A549 treated with CpdA at 1 μM for 4 hours (cell line): ENCODE results near the gene CNTRL. TPM values are rescaled to one million over a fixed set of nuclear protein-coding genes. Genes with fewer than 3 reads are reported as not detected.

Experiments used
- total RNA-seq: library from RNA; stranded (reverse); fragments of 200-300 nt; extraction: Qiagen RNA extraction; gene quantifications from 5 replicates; pipeline ENCODE4 v1.2.3, GENCODE V29; 2022; ENCODE audit warnings: low read depth

CNTRL gene, protein sequence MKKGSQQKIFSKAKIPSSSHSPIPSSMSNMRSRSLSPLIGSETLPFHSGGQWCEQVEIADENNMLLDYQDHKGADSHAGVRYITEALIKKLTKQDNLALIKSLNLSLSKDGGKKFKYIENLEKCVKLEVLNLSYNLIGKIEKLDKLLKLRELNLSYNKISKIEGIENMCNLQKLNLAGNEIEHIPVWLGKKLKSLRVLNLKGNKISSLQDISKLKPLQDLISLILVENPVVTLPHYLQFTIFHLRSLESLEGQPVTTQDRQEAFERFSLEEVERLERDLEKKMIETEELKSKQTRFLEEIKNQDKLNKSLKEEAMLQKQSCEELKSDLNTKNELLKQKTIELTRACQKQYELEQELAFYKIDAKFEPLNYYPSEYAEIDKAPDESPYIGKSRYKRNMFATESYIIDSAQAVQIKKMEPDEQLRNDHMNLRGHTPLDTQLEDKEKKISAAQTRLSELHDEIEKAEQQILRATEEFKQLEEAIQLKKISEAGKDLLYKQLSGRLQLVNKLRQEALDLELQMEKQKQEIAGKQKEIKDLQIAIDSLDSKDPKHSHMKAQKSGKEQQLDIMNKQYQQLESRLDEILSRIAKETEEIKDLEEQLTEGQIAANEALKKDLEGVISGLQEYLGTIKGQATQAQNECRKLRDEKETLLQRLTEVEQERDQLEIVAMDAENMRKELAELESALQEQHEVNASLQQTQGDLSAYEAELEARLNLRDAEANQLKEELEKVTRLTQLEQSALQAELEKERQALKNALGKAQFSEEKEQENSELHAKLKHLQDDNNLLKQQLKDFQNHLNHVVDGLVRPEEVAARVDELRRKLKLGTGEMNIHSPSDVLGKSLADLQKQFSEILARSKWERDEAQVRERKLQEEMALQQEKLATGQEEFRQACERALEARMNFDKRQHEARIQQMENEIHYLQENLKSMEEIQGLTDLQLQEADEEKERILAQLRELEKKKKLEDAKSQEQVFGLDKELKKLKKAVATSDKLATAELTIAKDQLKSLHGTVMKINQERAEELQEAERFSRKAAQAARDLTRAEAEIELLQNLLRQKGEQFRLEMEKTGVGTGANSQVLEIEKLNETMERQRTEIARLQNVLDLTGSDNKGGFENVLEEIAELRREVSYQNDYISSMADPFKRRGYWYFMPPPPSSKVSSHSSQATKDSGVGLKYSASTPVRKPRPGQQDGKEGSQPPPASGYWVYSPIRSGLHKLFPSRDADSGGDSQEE (N-terminal part only)
- 4.9 to 7.4 TPM (median 6.3 TPM) in 5 replicates for total RNA-seq

DNA sequence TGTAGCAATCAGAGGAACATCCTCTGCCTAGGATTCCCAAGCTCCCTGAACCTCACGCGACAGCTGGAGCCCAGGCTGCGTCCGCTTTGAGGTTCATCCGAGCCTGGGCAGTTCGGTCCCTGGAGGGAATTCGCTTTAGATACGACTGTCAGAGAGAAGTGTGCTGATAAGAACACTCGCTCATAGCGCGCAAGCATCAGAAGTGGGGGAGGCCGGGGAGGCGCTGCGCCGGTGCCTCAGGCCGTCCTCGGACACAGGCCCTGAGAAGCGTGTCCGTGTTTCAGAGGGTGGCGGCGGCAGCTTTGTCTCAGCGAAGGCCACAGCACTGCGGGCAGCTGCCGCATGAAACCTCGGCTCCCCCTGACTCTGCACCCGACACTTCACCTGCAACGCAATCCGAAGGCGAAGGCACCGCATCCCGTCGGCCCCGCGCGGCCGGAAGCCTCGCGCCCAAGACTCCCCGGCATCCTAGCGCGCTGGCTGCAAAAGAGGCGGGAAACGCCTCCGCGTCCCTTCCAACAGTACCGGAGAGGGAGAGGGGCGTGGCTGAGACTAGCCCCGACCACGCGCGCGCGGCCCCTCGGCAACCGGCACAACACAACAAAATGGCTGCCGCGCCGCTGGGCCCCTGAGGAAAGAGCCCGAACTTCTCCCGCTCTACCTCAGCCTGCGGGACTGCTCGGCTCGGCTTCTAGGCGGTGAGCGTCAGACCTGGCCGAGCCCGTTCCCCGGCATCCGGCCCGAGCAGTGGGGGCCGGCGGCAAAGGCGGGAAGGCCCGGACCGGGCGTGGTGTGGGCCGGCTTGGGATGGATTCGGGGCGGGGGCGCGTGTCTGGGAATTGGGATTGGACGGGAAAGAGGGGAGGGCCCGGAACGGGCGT, at the start of gene CNTRL:
Gene CNTRL (plus strand): TSS at position 586 of the 881 bp plus-strand sequence. CDS start 13,372 bp downstream, outside the sequence.

DNA sequence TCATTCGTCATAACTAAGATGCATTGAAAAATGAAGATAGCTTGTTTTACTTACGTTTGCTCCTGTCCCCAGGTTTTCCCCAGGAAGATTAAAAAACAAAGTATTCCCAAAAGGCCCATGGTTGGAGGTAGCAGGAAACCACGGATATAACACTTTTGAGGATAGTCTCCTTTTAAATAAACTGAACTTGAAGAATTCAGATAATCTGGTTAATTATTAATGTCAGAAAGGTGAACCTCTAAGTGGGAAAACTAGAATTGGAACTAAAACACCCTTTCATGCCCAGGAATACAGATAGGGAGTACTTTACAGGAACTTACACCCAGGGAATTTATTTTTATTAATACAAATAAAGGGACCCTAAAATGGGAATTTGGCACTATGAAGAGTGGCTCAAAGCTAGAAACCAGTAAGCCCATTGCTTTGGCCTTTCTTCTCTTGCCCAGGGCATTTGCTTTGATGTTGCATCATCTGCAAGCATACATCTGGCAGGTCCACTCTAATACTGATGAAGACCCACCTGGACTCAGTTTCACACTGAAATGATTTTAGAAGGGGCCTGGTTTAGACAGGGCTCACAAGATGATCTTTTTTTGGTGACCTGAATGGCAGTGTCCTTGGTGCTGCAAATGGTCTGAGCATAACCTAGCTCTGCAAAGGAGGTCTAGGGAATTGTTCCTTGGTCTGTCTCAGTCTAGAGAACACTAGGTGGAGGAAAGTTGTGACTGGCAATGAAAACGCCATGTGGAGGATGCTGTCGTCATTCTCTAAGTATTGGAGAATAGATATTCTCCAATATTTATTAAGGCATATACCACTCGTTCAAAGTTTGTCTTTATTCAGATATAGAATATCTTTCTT, 24.4 kb upstream of the CNTRL start, which contains the start of gene C5:
Gene C5 (minus strand): TSS at position 148 of the 861 bp plus-strand sequence. CDS start 29 bp downstream, at position 119.

DNA sequence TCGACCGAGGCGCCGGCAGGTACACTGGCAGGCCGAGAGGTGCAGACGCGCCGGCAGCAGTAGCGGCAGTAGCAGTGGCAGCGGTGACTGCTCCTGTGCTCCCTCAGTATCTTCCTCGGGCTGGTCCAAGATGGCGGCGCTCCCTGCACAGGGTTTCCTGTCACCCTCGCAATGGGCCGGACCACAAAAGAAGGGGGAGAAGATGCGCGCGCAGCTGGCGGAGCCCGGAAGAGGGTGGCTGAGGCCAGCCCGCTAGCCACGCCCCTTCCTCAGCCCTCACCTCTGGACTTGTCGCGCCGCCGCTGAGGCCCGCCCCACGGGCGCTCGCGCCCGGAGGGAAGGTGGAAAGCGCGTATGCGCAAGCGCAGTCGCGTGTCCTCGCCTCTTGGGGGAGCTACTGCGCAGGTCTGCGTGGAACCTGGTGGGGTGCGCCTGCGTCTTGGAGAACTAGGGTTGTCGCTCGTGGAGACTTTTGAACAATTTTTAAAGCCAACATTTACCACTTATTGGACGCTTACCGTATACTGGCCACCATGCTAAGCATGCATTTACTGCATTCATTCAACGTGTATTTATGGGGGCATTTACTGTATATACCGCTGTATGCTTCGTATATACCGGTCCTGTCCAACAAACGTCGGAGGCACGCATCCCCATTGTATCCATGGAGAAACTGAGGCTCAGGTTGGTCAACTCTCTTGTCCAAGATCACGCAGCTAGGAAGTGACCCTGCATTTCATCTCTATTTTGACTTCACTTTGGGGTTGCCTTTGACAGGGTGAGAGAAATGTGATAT, 127.2 kb downstream of the CNTRL start, which contains the start of gene RAB14:
Gene RAB14 (minus strand): TSS at position 132 of the 796 bp plus-strand sequence. CDS start 8,457 bp downstream, outside the sequence.

Other genes starting within 250 kb of the CNTRL start
- 30.1 to 38.1 TPM (median 30.5 TPM) in 5 replicates for gene PSMD5, start 232.0 kb upstream of the CNTRL start, total RNA-seq
- gene PHF19, start 197.8 kb upstream of the CNTRL start, total RNA-seq = 87.0 to 139 TPM (median 128 TPM) in 5 replicates
- gene TRAF1, start 148.2 kb upstream of the CNTRL start, total RNA-seq = 5.3 to 11.0 TPM (median 8.1 TPM) in 5 replicates
- gene C5, start 24.7 kb upstream of the CNTRL start, total RNA-seq = 10.4 to 13.9 TPM (median 12.5 TPM) in 5 replicates
- 44.3 to 46.3 TPM (median 44.7 TPM) in 5 replicates for gene RAB14, start 126.9 kb downstream of the CNTRL start, total RNA-seq
- gene GSN, start 193.2 kb downstream of the CNTRL start, total RNA-seq = 42.1 to 46.6 TPM (median 42.7 TPM) in 5 replicates